SK-N-SH (cell line): ENCODE results near the gene PCNX1.

Experiments used
- SMC3 ChIP-seq: IDR thresholded peaks from 2 replicates; pipeline ENCODE4 v1.6.1; 2012; ENCODE audit warnings: low read depth, low read length, improper control_type of control experiment
- TF ChIP-seq, protein P1 (sequence below): IDR thresholded peaks from 2 replicates; pipeline ENCODE4; 2012

- no peak for TF ChIP-seq SMC3
- TF ChIP-seq, protein P1, sequence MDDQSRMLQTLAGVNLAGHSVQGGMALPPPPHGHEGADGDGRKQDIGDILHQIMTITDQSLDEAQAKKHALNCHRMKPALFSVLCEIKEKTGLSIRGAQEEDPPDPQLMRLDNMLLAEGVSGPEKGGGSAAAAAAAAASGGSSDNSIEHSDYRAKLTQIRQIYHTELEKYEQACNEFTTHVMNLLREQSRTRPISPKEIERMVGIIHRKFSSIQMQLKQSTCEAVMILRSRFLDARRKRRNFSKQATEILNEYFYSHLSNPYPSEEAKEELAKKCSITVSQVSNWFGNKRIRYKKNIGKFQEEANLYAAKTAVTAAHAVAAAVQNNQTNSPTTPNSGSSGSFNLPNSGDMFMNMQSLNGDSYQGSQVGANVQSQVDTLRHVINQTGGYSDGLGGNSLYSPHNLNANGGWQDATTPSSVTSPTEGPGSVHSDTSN, result no peak
Observed at GRCh38 chr14:70942342-70942706, 35.1 kb downstream of the PCNX1 start.
